ENCODE measurements around the gene APC2. TPM values are rescaled to one million over a fixed set of nuclear protein-coding genes. Genes with fewer than 3 reads are reported as not detected.
A peak's percentile ranks its signal among the peaks of the same experiment; 100 is the strongest.
"Not testable (repeated sequence)": the region's sequence is repeated elsewhere in the genome, so short reads cannot be mapped to it uniquely, and the experiment has no call there.

The APC2 gene
- polyA plus RNA-seq, 1 donor from 2014 or later = 0.16 TPM

DNA sequence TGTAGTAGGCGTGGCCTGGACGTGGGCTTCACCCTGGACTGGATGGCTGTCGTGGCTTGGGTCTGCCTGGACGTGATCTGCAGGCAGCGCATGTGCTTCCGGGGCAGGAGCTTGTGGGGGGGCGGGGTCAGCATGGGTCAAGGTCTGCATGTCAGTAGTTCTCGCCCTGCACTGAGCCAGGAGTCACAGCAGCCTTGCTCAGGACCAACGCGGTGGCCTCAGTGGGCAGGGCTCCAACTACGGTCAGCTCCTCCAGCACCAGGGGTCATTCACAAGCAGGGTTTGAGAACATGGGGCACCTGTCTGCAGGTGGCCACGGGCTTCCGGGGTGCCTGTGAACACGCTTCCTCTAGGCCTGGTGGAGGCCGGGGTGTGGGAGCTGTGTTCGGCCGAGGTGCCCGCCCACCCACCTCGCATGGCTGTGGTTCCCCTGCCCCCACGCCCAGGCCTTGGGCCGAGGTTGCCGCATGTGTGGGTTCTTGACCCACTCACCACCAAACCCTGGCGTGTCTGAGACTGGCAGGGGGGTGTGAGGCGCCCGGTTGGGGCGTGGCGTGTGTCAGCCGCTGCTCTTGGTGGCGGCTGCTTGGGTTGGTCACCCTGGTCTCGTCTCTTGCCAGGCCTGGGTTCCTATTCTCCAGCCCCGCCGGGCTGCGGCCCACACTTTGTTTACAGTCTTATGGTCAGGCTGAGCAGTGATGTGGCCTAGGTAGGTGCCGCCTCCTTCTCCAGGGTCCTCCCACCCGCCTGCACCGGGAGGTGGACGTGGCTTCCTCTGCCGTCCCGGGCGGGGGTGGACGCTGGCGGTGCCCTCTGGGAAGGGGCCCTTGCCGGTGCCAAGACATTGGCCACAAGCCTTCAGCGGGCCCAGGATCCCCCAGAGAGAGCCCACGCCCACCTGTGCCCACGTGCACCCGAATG is 16.5 kb upstream of the APC2 start:
- H3K9me3 Mint-ChIP-seq = no peaks in the 10 kb centered on the region
- H3K4me3 Mint-ChIP-seq = no peak overlapping the region
- H3K36me3 Mint-ChIP-seq = peaks cover 2% of the 10 kb centered on the region
- H3K27ac Mint-ChIP-seq = no peak overlapping the region
- H3K4me1 Mint-ChIP-seq = peaks cover 0 to 5% (median 5%) of the 10 kb centered on the region in 3 donors
- H3K27me3 Mint-ChIP-seq = no peaks in the 10 kb centered on the region

DNA sequence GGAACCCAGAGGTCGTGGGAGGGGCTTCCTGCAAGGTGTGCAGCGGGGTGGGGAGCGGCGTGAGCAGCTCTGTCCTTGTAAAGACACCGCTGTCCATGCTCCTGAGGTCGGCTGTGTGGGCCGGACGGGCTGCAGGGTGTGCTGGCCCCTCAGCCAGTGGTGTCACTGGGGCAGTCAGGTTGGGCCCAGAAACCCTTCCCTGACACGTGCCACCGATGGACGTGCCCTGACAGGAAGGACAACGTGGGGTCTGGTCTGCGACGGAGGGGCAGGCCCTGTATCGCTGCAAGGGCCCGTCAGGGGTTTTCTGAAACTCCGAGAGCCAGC is 15.9 kb upstream of the APC2 start:
- Mint-ChIP-seq H3K4me1 (peaks cover 0 to 5% (median 5%) of the 10 kb centered on the region in 3 donors), H3K36me3 (peaks cover 2% of the 10 kb centered on the region), H3K27ac (no peak overlapping the region), H3K9me3 (no peaks in the 10 kb centered on the region), H3K4me3 (no peak overlapping the region), H3K27me3 (no peaks in the 10 kb centered on the region)

DNA sequence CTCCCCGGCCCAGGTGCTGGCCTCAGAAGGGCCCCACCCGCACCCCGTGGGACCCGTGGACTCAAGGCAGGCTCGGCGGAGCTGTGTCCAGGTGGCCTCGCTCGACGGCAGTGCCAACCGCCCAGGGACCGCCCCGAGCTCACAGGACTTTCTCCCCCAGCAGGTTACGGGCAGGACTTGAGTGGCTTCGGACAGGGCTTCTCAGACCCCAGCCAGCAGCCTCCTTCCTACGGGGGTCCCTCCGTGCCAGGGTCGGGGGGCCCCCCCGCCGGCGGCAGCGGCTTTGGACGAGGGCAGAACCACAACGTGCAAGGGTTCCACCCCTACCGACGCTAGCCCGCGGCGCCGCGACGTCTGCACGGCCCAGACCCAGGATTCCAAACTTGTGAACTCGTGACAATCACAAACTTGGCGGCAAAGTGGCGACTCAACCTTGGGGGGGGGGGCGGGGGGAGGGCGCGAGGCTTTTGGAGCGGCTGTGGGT is 15.3 kb upstream of the APC2 start:
- Mint-ChIP-seq H3K36me3 (peaks cover 2% of the 10 kb centered on the region), H3K4me1 (peaks cover 3 to 5% (median 5%) of the 10 kb centered on the region in 3 donors), H3K4me3 (no peak overlapping the region), H3K9me3 (no peaks in the 10 kb centered on the region), H3K27ac (no peak overlapping the region), H3K27me3 (peaks cover under 1% of the 10 kb centered on the region)

DNA sequence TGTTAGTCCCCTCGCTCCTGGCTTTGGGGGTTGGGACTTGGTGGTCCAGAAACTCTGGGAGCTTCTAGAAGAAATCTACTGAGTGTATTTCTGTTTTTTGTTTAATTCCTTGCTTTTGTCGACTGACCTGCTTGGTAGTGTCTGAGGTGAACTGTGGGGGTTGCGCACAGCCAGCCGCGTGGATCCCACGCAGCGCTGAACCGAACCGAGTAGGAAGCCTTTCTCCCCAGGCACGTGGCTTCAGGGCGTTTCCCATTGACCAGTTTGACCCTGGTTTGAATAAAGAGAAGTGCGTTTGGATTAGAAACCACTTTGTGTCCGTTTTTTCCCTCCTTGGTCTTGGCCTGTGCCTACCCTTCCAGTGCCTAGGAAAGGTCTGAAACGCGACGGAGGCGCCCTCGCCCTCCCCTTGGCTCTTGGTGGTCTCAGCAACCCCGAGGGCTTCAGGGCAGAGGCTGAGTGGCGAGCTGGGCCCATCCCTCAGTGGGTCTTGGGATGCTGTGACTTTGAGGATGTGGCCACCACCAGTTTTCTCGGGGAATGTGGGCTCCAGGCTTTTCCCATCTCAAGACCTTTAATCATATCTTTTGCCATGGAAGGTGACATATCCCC is 14.4 kb upstream of the APC2 start:
- no peak overlapping the region for H3K4me3 Mint-ChIP-seq
- H3K27me3 Mint-ChIP-seq = peaks cover 2% of the 10 kb centered on the region
- H3K4me1 Mint-ChIP-seq = peaks cover 5 to 8% (median 5%) of the 10 kb centered on the region in 3 donors
- H3K36me3 Mint-ChIP-seq = peaks cover 6% of the 10 kb centered on the region
- peak overlapping the region in 2 of 3 donors; percentile 28 to 59 for H3K27ac Mint-ChIP-seq
- H3K9me3 Mint-ChIP-seq = no peaks in the 10 kb centered on the region

DNA sequence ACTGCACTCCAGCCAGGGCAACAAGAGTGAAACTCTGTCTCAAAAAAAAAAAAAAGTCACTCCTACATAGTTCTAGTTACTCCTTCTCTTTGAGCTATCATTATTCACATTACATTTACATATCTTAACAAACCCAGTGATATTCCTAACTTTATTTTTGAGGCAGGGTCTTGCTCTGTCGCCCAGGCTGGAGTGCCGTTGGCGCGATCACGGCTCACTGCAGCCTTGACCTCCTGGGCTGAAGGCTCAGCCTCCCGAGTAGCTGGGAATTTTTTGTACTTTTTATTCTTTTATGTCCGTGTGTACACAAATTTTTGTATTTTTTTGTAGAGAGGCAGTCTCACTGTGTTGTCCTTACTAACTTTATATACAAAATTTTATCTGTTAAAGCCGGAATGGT is 12.3 kb upstream of the APC2 start:
- H3K4me3 Mint-ChIP-seq = peak overlapping the region in 3 of 4 donors; percentile 16 to 98 (median 90)
- H3K27ac Mint-ChIP-seq = peak overlapping the region; percentile 92 to 99 (median 98)
- peaks cover 5 to 14% (median 10%) of the 10 kb centered on the region in 3 donors for H3K4me1 Mint-ChIP-seq
- peaks cover 6% of the 10 kb centered on the region for H3K36me3 Mint-ChIP-seq
- H3K9me3 Mint-ChIP-seq = no peaks in the 10 kb centered on the region
- H3K27me3 Mint-ChIP-seq = peaks cover 2% of the 10 kb centered on the region

DNA sequence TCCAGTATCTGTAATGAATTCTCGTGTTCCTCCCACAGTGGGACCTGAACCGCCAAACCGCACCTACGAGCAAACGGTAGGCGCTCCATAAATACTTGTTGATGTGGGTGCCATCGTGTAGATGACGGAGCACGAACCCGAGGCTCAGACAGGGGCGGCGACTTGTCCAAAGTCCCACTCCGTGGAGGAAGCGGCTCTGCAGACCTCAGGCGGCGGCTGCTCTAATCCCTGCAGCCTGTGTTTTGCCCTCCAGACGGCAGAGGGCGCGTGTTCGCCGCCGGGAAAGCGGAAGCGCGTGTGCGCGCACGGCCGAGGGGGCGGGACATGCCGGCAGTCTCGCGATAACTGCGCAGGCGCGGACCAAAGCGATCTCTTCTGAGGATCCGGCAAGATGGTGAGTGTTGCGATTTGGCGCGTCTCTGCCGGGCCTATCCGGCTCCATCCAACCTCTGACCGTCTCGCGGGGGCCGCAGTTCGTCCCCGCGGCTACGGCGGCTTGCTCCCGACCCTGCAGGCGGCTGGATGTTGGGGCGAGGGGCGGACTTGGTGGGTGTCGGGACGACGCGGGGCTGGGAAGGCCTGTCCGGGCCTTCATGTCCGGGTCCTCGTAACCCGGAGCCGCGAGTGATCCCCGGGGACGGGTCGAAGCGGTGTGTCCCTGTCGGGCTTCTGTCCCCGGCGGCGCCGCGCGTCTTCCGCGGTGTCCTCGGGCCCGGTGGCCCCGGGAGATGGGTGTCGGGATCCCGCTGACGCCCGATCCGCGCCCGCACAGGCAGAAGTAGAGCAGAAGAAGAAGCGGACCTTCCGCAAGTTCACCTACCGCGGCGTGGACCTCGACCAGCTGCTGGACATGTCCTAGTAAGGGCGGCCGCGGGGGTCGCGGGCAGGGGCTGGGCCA is 11.6 kb upstream of the APC2 start, which contains the start of gene RPS15:
TSS of gene RPS15 (plus strand) at position 362 of the 898 bp plus-strand sequence. CDS start at position 392, 30 bp downstream.
- Mint-ChIP-seq H3K36me3 (peaks cover 6% of the 10 kb centered on the region), H3K9me3 (no peaks in the 10 kb centered on the region), H3K4me3 (peak within 1 kb of the TSS; percentile 90 to 99 (median 98)), H3K27me3 (peaks cover 2% of the 10 kb centered on the region), H3K27ac (peak within 1 kb of the TSS; percentile 92 to 99 (median 98)), H3K4me1 (peaks cover 5 to 16% (median 10%) of the 10 kb centered on the region in 3 donors)

DNA sequence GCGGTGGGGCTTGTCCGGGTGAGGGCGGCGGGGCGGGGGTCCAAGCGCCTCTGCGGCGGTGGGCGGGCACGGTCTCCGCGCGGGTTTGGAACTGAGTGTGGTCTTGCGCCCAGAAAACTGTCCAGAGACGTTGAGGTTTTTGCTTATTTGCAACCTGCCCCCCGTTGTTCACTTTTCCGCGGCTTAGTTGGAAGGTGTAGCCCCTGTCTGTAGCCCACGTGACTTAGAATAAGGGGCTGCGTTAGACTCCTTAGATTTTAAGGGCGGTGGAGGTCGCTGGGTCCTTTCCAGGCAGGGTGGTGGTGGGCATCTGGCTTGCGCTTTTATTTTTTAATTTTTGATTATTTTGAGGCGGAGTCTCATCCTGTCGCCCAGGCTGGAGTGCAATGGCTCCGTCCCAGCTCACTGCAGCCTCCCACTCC is 11.0 kb upstream of the APC2 start:
- H3K9me3 Mint-ChIP-seq = no peaks in the 10 kb centered on the region
- H3K36me3 Mint-ChIP-seq = peaks cover 6% of the 10 kb centered on the region
- H3K27ac Mint-ChIP-seq = peak overlapping the region; percentile 78 to 98 (median 92)
- peaks cover 5 to 16% (median 10%) of the 10 kb centered on the region in 3 donors for H3K4me1 Mint-ChIP-seq
- H3K27me3 Mint-ChIP-seq = peaks cover 2% of the 10 kb centered on the region
- peak overlapping the region; percentile 90 to 99 (median 98) for H3K4me3 Mint-ChIP-seq

DNA sequence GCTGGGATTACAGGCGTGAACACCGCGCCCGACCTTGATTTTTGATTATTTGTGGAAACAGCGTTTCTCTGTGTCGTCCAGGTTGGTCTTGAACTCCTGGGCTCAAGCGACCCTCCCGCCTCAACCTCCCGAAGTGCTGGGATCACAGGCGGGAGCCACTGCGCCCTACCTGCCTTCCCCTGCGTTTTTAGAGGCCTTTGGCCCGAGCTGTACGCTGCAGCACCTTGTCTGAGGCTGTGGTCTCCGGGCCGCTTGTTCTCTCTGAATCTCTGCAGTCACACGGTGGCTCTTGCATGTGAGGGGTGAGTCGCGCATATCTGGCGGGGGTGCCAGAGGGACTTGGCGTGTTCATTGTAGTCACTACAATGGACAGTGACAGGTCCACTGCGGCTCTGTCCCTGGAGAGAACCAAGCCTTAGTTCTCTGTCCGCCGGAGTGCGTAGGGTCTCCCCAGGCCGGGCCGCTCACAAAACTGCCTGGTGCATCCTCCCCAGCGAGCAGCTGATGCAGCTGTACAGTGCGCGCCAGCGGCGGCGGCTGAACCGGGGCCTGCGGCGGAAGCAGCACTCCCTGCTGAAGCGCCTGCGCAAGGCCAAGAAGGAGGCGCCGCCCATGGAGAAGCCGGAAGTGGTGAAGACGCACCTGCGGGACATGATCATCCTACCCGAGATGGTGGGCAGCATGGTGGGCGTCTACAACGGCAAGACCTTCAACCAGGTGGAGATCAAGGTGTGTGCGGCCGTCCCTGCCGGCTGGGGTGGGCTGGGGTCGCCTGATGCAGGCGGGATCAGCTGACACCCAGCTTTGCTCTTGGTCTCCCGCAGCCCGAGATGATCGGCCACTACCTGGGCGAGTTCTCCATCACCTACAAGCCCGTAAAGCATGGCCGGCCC is 10.2 kb upstream of the APC2 start:
- not testable (repeated sequence) for H3K36me3 Mint-ChIP-seq, H3K27me3 Mint-ChIP-seq, H3K9me3 Mint-ChIP-seq
- peak overlapping the region; percentile 90 to 99 (median 98) for H3K4me3 Mint-ChIP-seq
- H3K27ac Mint-ChIP-seq = peak overlapping the region; percentile 53 to 92 (median 90)
- peaks cover 8 to 16% (median 10%) of the 10 kb centered on the region in 3 donors for H3K4me1 Mint-ChIP-seq

DNA sequence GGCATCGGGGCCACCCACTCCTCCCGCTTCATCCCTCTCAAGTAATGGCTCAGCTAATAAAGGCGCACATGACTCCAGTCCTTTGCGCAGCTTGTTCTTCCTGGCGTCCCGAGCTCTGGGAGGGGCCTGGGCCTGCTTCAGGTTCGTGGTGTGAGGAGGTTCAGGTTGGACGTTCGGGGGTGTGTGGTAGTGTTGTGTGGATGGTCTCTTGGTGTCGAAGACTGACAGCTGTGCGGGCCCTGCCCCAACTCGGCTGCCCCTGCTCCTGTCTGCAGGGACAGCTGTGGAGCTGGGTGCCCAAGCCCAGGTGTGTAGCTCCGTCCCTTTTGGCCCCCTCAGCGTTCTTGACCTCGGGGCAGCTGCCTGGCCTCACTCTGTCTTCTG is 9.5 kb upstream of the APC2 start:
- peaks cover 6% of the 10 kb centered on the region for H3K36me3 Mint-ChIP-seq
- H3K4me1 Mint-ChIP-seq = peaks cover 10 to 16% (median 10%) of the 10 kb centered on the region in 3 donors
- H3K27ac Mint-ChIP-seq = peak overlapping the region in 2 of 3 donors; percentile 90
- peaks cover 3% of the 10 kb centered on the region for H3K27me3 Mint-ChIP-seq
- no peaks in the 10 kb centered on the region for H3K9me3 Mint-ChIP-seq
- peak overlapping the region; percentile 43 to 99 (median 84) for H3K4me3 Mint-ChIP-seq

DNA sequence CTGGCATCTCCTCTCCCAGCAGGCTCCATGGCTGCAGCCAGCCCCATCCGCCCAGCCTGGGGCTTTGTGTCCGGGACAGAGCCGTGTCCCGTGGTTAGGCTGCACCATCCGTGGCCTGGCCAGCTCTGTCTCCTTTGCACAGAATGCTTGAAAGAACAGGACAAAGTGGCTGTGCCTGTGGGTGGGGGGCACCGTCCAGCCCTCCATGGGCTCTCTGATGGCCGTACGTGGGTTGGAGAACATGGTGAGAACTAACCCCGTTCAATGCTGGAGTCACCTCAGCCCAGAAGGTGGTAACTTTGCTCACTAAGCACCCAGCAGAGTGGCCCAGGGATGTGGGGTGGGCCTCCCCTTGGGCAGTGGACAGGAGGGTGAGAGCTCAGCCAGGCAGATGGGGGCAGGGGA is 8.9 kb upstream of the APC2 start:
- Mint-ChIP-seq H3K4me3 (peak overlapping the region; percentile 12 to 90 (median 42)), H3K9me3 (no peaks in the 10 kb centered on the region), H3K27me3 (peaks cover 5% of the 10 kb centered on the region), H3K36me3 (peaks cover 6% of the 10 kb centered on the region), H3K4me1 (peaks cover 10 to 16% (median 10%) of the 10 kb centered on the region in 3 donors), H3K27ac (peak overlapping the region in 2 of 3 donors; percentile 90)

DNA sequence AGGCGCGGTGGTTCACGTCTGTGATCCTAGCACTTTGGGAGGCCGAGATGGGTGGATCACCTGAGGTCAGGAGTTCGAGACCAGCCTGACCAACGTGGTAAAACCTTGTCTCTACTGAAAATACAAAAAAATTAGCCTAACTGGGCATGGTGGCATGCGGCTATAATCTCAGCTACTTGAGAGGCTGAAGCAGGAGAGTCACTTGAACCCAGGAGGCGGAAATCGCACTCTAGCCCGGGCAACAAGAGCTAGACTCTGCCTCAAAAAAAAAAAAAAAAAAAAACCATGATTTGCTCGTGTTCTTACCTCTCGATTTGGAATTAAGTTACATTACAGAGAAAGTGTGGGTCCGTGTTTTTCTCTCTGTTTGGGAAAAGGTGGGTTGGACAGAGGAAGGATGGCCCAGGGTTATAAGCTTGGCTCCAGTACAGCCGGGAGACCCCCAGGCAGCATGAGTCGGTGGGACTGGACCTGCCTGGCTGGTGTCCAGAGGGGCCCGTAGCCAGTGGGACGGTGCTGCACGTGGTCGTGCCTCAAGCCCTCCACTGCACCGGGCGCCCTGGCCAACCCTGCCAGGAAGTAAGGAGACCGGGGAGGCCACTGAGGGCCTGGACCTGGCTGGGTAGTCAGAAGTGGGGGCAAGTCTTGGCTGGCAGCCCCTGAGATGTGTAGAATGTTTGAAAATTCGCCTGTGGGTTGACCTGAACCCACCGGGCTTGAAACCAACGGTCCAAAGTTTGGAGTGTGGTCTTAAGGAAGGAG is 8.1 kb upstream of the APC2 start:
- Mint-ChIP-seq H3K27me3 (peaks cover 7% of the 10 kb centered on the region), H3K36me3 (peaks cover 6% of the 10 kb centered on the region), H3K27ac (peak overlapping the region in 2 of 3 donors; percentile 65 to 90), H3K9me3 (no peaks in the 10 kb centered on the region), H3K4me1 (peaks cover 10 to 16% (median 10%) of the 10 kb centered on the region in 3 donors), H3K4me3 (peak overlapping the region in 3 of 4 donors; percentile 48 to 90 (median 51))

DNA sequence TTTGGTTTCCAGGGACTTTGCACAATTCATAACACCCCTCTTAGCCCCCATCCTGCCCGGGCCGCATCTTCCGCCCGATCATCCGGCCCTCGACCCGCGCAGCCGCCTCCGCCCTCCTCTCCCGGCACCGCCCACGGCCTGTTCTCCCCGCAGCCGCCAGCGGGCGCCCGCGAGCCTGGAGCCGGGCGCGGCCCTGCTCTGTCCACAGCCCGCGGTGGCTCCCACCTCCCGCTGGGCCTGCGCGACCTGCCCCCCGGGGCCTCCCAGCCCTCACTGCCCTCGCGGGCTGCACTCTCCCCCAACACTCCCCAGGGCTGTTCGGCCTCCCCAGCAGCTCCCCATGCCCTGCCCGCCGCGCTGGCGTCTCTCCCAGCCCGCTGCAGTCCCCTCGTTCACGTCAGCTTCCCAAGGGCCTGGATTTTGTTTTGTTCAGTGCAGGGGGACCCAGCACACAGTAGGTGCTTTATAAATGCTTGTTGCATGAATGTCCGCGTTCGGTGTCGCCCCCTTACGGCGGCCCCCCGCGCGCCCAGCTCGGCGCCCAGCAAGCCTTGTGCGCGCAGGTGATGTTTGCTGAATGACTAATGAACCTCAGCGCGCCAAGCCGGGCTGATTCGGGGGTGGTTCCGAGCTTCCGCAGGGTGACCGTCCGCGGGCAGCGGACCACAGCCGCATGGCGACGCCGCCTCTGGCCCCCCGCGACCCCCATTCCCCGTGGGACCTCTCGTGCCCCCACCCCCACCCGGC is 4.6 kb upstream of the APC2 start:
- peaks cover 2% of the 10 kb centered on the region for H3K36me3 Mint-ChIP-seq
- H3K27ac Mint-ChIP-seq = peak overlapping the region; percentile 59 to 90 (median 63)
- peaks cover 8 to 11% (median 11%) of the 10 kb centered on the region in 3 donors for H3K4me1 Mint-ChIP-seq

More for the DNA sequence above, 4.6 kb upstream of the APC2 start:
- Mint-ChIP-seq H3K4me3 (peak overlapping the region; percentile 79 to 91 (median 85)), H3K27me3 (peaks cover 25% of the 10 kb centered on the region), H3K9me3 (no peaks in the 10 kb centered on the region)
